Osteoblast (primary cell): ENCODE data around the gene ATP8B3. TPM values are rescaled to one million over a fixed set of nuclear protein-coding genes. Genes with fewer than 3 reads are reported as not detected.

Source experiments
- DNase-seq: peaks from one replicate; pipeline ENCODE4 v3.0.0; 2011; ENCODE audit warnings: low spot score, mixed read lengths; ENCODE audit not compliant: insufficient read length; ENCODE audit errors: missing footprints
- H2AFZ ChIP-seq: 2 replicates; pipeline ENCODE4 v1.6.0; 2011; ENCODE audit warnings: mild to moderate bottlenecking, low read length
- H3K27ac ChIP-seq: 2 replicates; pipeline ENCODE4 v1.5.1; 2011; ENCODE audit warnings: mild to moderate bottlenecking, low read depth, low read length, moderate library complexity
- H3K27me3 ChIP-seq: 2 replicates; pipeline ENCODE4 v1.6.0; 2012; ENCODE audit warnings: mild to moderate bottlenecking, control low read depth, inconsistent platforms, low read length, moderate library complexity; ENCODE audit not compliant: insufficient read depth
- H3K36me3 ChIP-seq: 2 replicates; pipeline ENCODE4 v1.5.1; 2011; ENCODE audit warnings: mild to moderate bottlenecking, low read length, control low read depth, moderate library complexity; ENCODE audit not compliant: insufficient read depth
- H3K4me1 ChIP-seq: 2 replicates; pipeline ENCODE4 v1.5.1; 2011; ENCODE audit warnings: mild to moderate bottlenecking, low read length, control low read depth, moderate library complexity; ENCODE audit not compliant: insufficient read depth
- H3K4me2 ChIP-seq: 2 replicates; pipeline ENCODE4 v1.6.0; 2011; ENCODE audit warnings: mild to moderate bottlenecking, low read length; ENCODE audit not compliant: insufficient read depth
- H3K4me3 ChIP-seq: fragments of 200-600 bp; sonication (generic); 3 replicates; pipeline ENCODE4 v1.5.1; 2012; ENCODE audit warnings: mild to moderate bottlenecking, low read length, inconsistent platforms; ENCODE audit not compliant: insufficient read depth
- H3K79me2 ChIP-seq: 2 replicates; pipeline ENCODE4 v1.6.0; 2012; ENCODE audit warnings: mild to moderate bottlenecking, low read length, control low read depth, inconsistent platforms; ENCODE audit not compliant: insufficient read depth
- H3K9me3 ChIP-seq: 2 replicates; pipeline ENCODE4 v1.5.1; 2011; ENCODE audit warnings: low read depth, low read length, control low read depth
- H4K20me1 ChIP-seq: 2 replicates; pipeline ENCODE4 v1.6.0; 2012; ENCODE audit warnings: mild to moderate bottlenecking, low read length, control low read depth; ENCODE audit not compliant: insufficient read depth
- total RNA-seq: library from RNA; depleted of rRNA; stranded (reverse); fragments of >200 nt; gene quantifications from 2 replicates; pipeline ENCODE4 v1.2.3, GENCODE V29; 2012
- TF ChIP-seq, protein P1 (sequence below): IDR thresholded peaks from 2 replicates; pipeline ENCODE4 v1.5.1; 2011; ENCODE audit warnings: mild to moderate bottlenecking, low read depth, low read length, moderate library complexity; ENCODE audit errors: extremely low read depth

The ATP8B3 gene
- total RNA-seq, 1 donor: 0.72 TPM

GRCh38 chr19:1750343-1751021 is 61.6 kb downstream of the ATP8B3 start:
- H3K79me2 ChIP-seq: no peaks in the 10 kb centered on the region
- TF ChIP-seq, protein P1, sequence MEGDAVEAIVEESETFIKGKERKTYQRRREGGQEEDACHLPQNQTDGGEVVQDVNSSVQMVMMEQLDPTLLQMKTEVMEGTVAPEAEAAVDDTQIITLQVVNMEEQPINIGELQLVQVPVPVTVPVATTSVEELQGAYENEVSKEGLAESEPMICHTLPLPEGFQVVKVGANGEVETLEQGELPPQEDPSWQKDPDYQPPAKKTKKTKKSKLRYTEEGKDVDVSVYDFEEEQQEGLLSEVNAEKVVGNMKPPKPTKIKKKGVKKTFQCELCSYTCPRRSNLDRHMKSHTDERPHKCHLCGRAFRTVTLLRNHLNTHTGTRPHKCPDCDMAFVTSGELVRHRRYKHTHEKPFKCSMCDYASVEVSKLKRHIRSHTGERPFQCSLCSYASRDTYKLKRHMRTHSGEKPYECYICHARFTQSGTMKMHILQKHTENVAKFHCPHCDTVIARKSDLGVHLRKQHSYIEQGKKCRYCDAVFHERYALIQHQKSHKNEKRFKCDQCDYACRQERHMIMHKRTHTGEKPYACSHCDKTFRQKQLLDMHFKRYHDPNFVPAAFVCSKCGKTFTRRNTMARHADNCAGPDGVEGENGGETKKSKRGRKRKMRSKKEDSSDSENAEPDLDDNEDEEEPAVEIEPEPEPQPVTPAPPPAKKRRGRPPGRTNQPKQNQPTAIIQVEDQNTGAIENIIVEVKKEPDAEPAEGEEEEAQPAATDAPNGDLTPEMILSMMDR: no peak
- H2AFZ ChIP-seq: no peak overlapping the region
- H4K20me1 ChIP-seq: peaks cover 4% of the 10 kb centered on the region
- H3K4me2 ChIP-seq: no peak overlapping the region
- no peaks in the 10 kb centered on the region for H3K9me3 ChIP-seq
- DNase-seq: no peak
- H3K4me1 ChIP-seq: peaks cover 13% of the 10 kb centered on the region
- no peak overlapping the region for H3K27ac ChIP-seq
- peaks cover 75% of the 10 kb centered on the region for H3K27me3 ChIP-seq
- H3K4me3 ChIP-seq: no peak overlapping the region
- no peaks in the 10 kb centered on the region for H3K36me3 ChIP-seq

GRCh38 chr19:1749373-1750342 is 62.4 kb downstream of the ATP8B3 start:
- Histone ChIP-seq H3K4me2 (no peak overlapping the region), H3K27me3 (peaks cover 74% of the 10 kb centered on the region), H2AFZ (no peak overlapping the region)

DNA sequence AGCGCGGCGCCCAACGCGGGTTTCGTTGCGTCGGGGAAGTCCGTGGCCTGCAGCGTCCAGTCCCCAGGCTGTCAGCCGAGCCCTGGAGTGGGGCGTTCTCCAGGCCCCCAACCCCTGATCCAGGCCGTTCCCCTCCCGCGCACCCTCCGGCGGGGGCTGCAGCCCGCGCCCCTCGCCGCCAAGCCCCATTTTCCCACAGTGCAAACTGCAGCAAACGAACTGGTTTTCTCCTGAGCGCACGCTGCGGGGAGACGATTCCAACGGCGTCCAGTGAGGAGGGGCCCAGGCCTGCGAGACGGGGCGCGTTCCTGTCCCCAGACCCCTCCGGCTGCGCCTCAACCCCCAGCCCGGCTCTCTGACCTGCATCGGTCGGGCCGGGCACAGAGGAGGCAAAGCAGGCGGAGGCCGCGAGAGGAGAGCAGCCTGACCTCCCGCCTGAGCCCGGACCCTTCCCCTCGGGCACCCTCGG is 63.2 kb downstream of the ATP8B3 start:
- H3K4me2 ChIP-seq: no peak overlapping the region
- no peak overlapping the region for H3K27ac ChIP-seq
- DNase-seq: no peak
- no peaks in the 10 kb centered on the region for H3K9me3 ChIP-seq
- TF ChIP-seq, protein P1: no peak
- H3K4me3 ChIP-seq: no peak overlapping the region
- H3K27me3 ChIP-seq: peaks cover 72% of the 10 kb centered on the region
- peaks cover 13% of the 10 kb centered on the region for H3K4me1 ChIP-seq
- H4K20me1 ChIP-seq: peaks cover 4% of the 10 kb centered on the region
- H3K79me2 ChIP-seq: no peaks in the 10 kb centered on the region
- H2AFZ ChIP-seq: no peak overlapping the region
- no peaks in the 10 kb centered on the region for H3K36me3 ChIP-seq

More at GRCh38 chr19:1749373-1750342, 62.4 kb downstream of the ATP8B3 start:
- no peaks in the 10 kb centered on the region for H3K9me3 ChIP-seq
- no peak overlapping the region for H3K27ac ChIP-seq
- no peak for DNase-seq
- H3K36me3 ChIP-seq: no peaks in the 10 kb centered on the region
- no peak overlapping the region for H3K4me3 ChIP-seq
- no peaks in the 10 kb centered on the region for H3K79me2 ChIP-seq
- TF ChIP-seq, protein P1: no peak
- H3K4me1 ChIP-seq: peaks cover 13% of the 10 kb centered on the region
- H4K20me1 ChIP-seq: peaks cover 4% of the 10 kb centered on the region
